Stimulated activated CD4-positive, alpha-beta T cell treated with anti-CD3 and anti-CD28 coated beads, TNF-alpha, amount 100 ng/mL, for 24 hours (primary cell): ENCODE data around the gene AFF4.
"Not testable (repeated sequence)": the region's sequence is repeated elsewhere in the genome, so short reads cannot be mapped to it uniquely, and the experiment has no call there.

Experiments
- DNase-seq, 3 experiments: peaks; one replicate each; pipeline ENCODE4 v3.0.0-alpha.2; 2020; ENCODE audit warnings: low read depth in 3 of 3

AFF4 gene, protein sequence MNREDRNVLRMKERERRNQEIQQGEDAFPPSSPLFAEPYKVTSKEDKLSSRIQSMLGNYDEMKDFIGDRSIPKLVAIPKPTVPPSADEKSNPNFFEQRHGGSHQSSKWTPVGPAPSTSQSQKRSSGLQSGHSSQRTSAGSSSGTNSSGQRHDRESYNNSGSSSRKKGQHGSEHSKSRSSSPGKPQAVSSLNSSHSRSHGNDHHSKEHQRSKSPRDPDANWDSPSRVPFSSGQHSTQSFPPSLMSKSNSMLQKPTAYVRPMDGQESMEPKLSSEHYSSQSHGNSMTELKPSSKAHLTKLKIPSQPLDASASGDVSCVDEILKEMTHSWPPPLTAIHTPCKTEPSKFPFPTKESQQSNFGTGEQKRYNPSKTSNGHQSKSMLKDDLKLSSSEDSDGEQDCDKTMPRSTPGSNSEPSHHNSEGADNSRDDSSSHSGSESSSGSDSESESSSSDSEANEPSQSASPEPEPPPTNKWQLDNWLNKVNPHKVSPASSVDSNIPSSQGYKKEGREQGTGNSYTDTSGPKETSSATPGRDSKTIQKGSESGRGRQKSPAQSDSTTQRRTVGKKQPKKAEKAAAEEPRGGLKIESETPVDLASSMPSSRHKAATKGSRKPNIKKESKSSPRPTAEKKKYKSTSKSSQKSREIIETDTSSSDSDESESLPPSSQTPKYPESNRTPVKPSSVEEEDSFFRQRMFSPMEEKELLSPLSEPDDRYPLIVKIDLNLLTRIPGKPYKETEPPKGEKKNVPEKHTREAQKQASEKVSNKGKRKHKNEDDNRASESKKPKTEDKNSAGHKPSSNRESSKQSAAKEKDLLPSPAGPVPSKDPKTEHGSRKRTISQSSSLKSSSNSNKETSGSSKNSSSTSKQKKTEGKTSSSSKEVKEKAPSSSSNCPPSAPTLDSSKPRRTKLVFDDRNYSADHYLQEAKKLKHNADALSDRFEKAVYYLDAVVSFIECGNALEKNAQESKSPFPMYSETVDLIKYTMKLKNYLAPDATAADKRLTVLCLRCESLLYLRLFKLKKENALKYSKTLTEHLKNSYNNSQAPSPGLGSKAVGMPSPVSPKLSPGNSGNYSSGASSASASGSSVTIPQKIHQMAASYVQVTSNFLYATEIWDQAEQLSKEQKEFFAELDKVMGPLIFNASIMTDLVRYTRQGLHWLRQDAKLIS

DNA sequence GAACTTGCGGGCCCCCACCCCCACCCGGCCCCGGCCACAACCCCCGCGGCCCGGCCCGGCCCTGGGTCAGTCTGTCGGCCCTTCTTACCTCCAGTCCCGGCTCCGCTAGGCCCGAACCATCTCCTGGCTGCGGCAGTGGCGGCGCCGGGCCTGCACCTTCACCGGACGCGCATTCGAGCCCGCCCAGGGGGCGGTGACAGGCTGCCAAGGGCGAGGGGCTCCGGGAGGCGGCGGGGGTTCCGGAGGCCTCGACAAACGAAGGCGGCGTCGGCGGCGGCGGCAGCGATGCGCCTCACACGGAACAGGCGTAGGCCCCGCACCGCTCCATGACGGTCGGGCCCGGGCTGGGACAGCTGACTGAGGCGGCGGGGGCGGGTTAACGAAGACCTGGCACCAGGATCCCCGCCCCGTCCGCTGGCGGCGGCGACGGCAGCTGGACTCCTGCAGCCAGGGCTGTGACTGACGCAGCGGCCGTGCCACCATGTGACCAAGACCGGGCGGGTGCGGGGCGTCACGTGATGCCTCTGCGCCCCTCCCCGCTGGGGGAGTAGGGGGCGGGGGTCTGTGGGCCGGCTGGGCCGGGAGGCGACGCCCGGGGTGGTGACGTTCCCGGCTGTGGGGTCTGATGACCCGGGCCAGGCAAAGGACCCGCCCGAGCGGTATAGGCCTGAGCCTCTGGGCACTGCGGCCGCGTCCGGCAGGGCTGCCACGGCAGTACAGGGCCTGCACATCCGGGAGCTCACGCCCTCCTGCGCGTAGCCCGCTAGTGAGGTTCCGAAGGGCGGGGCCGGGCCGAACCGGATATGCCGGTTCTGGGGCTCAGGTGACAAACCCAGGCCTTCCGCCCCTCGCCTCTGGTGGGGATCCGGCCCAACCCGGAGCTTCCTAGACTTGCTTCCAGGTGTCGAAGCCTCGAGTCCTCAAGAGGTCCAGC, at the start of gene AFF4:
TSS of gene AFF4 (minus strand) at position 464 of the 934 bp plus-strand sequence. CDS start 26,445 bp downstream, outside the sequence.
- peak; percentile 64 to 88 (median 66) for DNase-seq

DNA sequence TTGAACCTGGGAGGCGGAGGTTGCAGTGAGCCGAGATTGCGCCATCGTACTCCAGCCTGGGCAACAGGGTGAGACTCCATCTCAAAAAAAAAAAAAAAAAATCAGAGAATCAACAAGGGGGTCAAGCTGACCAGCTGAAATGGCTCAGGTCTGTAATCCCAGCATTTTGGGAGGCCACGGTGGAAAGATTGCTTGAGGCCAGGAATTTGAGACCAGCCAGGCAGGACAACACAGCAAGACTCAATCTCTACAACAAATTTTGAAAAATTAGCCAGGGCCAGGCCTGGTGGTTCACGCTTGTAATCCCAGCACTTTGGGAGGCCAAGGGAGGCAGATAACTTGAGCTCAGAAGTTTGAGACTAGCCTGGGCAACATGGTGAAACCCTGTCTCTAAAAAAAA, 45.0 kb upstream of the AFF4 start:
- DNase-seq: not testable (repeated sequence)

DNA sequence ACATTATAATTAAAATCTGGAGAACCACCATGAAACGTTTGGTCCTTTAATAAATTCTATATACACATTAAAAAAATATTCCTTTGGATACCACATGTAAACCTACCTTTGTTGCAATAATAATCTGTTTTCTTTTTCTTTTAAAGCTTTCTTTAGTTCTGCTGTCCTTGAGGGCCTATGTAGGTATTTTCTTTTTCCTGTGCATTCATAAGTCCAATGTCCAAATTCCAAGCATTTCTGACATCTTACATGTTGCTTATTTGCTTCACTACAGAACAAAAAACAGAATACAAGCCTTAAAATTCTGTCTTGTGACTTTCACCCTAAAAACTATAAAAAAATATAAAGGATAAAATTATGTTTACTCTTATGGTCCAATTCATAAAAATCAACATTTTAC, 43.2 kb upstream of the AFF4 start:
- DNase-seq: no peak

DNA sequence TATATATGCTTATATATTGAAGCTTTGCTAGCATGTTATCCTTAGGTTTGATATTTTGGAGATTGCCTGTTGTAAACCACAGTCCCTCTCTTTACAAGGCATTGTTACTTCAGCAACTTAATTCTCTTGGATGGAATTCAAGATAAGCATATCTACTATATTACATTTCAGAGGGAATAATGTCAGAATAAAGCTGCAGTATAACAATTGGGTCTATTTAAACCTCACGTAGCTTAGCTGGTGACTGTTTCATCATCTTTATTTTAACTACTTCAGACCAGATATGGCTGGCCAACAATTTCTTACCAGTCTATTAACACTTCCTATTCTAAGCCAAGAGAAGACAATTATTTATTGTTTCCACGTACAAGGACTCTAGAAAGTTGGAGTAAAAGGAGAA, 35.8 kb upstream of the AFF4 start:
- no peak for DNase-seq

DNA sequence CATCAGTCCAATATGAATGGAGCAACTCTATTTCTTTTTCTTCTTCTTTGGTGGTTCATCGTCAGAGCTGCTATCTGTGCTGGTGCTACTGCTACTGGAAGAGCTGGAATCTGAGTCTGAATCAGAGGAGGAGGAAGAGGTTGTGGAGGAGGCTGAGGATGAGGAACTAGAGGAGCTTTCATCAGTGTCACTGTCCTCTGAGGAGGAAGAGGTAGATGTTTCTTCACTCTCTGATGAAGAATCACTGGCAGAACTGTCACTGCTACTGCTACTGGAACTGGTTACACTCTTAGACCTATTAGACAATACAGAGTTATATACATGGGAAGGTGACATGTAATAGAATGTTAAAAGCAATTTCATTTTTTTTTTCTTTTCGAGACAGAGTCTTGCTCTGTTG, 35.1 kb upstream of the AFF4 start:
- DNase-seq: no peak

DNA sequence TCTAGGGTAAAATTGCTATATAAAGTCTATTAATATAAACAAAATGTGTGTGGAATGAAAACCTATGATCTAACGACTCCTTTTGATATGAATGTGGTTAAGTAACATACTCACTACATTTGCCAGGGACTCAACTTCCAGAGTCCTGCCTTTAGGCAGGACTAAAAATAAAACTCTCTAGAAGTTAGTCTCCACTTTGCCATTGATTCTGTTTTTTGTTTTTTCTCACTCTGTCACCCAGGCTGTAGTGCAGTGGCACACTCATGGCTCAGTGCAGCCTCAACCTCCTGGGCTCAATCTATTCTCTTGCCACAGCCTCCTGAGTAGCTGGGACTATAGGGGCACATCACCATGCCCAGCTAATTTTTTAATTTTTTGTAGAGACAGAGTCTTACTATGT, 32.9 kb upstream of the AFF4 start:
- DNase-seq: no peak

DNA sequence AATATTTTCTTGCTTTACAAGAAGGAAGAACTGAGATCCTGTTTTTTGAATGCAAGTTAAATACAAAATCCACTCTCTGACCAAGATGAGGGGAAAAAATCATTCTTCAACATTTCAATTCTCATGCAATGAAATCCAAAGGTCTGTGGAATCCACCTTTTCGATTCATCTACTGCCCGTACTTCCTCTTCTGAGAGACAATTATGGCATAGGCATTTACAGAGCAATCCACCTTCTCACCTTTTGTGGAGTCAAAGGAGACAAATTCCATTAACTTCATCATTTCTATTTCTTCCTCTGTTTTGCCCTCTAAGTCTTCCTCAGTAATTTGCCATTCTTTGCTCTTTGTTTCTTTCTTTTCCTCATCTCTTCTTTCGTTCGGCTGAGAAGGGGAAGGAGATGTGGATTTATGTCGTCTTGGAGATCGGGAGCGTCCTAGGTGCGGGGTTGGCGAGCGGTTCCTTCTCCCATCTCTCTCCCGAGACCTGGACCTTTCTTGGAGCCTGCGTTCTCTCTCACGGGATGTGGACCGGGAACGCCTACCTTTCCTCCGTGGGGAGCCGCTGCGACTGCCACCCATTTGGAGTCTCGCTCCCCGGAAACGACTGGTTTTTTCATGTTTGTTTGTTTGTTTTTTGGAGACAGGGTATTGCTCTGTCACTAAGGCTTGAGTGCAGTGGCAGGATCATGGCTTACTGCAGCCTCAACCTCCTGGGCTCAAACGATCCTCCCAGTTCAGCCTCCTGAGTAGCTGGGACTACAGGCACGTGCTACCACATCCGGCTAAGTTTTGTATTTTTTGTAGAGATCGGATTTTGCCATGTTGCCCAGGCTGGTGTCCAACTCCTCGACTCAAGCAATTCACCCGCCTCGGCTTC, 24.3 kb upstream of the AFF4 start:
- DNase-seq: no peak

DNA sequence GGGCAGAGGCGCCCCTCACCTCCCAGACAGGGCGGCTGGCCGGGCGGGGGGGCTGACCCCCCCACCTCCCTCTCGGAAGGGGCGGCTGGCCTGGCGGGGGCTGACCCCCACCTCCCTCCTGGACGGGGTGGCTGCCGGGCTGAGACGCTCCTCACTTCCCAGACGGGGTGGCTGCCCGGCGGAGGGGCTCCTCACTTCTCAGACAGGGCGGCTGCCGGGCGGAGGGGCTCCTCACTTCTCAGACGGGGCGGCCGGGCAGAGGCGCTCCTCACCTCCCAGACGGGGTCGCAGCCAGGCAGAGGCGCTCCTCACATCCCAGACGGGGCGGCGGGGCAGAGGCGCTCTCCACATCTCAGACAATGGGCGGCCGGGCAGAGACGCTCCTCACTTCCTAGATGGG, 19.5 kb upstream of the AFF4 start:
- not testable (repeated sequence) for DNase-seq

DNA sequence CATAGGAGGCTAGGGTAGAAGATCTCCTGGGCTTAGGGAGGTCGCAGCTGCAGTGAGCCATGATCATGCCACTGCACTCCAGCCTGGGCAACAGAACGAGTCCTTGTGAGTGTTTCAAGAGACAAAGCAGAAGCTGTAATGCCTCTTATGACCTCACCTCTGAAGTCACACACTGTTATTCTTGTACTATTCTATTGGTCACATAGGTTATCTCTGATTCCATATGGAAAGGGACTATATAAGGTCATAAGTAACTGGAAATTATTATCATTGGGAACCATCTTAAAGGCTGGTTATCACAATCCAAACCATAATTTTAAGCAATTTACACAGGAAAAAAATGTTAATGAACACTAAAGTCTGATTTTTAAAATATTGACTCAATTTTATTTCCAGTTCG, 17.9 kb upstream of the AFF4 start:
- no peak for DNase-seq

DNA sequence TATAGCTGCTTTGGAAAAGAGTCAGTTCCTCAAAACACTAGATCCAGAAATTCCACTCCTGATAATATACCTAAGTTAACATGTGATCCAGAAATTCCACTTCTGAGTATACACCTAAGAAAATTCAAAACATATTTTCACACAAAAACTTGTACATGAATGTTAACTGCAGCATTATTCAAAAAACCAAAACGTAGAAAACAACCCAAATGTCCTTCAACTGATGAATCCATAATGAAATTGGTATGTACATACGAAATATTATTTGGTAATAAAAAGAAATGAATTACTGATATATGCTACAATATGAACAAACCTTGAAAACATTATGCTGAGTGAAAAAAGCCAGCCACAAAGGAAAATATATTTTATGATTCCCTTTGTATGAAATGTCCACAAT, 16.5 kb upstream of the AFF4 start:
- DNase-seq: no peak

DNA sequence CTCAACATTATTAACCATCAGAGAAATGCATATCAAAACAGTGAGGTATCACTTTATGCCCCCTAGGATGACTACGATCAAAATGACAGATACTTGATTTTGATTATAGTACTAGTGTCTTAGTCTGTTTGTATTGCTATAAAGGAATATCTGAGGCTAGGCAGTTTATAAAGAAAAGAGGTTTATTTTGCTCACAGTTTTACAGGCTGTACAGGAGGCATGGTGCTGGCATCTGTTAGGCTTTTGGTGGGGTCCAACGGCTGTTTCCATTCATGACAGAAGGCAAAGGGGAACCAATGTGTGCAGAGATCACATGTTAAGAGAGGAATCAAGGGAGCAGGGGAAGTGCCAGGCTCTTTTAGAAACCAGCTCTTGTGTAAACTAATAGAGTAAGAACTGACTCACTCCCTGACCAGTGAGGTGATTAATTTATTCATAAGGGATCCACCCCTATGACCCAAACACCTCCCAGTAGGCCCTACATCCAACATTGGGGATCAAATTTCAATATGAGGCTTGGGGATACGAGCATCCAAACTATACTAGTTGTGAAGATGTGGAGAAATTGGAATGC, 16.0 kb upstream of the AFF4 start:
- no peak for DNase-seq

DNA sequence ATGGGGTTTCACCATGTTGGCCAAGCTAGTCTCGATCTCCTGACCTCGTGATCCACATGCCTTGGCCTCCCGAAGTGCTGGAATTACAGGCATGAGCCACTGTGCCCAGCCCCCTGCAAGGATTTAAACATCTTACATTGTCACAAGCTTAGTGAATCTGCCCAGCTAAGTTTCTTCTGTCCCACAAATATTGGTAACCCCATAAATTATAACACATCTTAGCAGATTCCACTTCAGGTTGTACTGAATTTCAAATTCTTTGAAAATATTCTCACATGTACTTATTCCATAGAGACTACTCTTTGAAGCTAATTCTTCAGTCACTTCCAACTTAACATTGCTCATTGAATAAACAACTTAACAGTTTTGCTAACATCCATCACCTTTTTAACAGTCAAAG, 13.4 kb upstream of the AFF4 start:
- DNase-seq: no peak

DNA sequence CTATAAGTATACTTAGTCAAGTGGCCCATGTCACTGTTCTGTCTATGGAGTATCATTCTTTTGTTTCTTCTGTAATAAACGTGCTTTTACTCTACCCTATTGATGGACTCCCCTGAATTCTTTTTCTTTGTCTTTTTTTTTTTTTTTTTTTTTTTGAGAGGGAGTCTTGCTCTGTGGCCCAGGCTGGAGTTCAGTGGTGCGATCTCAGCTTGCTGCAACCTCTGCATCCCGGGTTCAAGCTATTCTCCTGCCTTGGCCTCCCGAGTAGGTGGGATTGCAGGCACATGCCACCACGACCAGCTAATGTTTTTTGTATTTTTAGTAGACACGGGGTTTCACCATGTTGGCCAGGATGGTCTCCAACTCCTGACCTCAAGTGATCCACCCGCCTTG, 9.0 kb upstream of the AFF4 start:
- DNase-seq: not testable (repeated sequence)

DNA sequence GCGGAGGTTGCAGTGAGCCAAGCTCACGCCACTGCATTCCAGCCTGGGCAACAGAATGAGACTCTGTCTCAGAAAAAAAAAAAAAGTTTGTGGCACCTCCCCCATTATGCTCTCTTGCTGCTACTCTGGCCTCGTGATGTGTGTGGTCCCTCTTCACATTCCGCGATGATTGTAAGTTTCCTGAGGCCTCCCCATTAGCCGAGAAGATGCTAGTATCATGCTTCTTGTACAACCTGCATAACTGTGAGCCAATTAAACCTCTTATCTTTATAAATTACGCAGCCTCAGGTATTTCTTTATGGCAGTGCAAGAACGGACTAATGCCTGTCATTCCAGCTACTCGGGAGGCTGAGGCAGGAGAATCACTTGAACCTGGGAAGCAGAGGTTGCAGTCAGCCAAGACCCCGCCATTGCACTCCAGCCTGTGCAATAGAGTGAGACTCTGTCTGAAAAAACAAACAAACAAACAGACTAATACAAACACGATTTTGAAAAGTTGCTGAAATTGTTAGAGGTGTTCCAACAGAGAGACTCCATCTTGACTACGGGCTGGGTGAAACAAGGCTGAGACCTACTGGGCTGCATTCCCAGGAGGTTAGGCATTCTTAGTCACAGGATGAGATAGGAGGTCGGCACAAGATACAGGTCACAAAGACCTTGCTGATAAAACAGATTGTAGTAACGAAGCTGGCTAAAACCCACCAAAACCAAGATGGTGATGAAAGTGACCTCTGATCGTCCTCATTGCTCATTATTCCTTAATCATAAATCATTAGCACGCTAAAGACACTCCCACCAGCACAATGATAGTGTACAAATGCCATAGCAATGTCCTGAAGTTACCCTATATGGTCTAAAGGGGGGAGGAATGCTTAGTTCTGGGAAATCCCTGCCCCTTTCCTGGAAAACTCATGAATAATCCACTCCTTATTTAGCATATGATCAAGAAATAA, 8.3 kb upstream of the AFF4 start:
- no peak for DNase-seq

DNA sequence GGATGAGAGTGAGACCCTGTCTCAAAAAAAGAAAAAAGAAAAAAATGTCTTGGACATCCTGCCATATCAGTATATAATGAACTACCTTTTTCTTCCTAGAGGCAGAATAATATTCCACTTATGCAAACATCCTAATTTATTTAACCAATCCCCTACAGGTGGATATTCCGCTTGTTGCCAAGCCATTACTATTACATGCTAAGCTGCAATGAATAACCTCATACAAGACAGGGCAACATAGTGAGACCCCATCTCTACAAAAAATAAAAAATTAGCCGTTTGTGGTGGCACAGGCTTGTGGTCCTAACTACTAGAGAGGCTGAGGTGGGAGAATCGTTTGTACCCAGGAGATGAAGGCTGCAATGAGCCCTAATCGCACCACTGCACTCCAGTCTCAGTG, 1.7 kb upstream of the AFF4 start:
- no peak for DNase-seq

DNA sequence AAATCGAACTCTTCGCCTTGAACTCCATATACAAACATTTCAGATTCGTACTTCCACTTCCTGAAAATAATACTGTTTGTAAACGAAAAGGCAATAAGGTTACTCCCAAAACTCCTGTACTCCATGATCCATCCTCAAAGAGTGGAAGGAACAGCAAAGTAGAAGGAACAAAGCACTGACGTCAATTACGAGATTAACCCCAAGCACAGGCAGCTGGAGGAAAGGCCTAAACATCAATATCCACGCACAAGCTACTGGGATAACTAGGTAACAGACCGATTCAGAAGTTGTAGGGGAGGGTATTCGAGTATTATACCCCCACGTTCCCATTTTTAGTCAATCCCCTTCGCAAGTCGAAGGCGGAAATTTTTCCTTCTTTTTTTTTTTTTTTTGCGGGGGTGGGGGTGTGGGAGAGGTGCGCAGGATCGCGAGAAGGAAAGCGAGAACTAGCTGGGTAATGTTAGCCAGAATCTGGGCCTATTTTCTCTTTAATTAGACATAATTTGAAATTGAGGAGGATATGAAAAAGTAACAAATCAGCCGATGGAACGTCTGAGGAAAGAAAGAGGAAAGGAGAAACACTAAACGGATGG, 909 bp downstream of the AFF4 start:
- DNase-seq: no peak

DNA sequence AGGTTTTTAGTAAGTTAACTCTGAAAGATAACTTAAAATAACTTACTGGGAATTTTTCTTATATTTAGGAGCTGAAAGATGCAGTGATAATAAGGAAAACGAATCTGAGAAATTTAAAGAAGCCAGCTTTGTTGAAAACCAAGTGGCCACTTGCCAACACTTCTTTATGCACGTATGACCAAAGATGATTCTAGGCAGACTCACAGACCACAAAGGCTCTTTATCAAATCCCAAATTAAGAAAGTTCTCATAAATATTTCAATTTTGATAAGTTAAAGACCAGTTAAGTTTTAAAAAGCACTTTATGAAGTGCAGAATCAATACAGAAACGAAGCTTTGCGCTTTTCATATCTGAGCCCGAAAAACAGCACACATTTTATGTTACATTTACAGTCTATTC, 1.5 kb downstream of the AFF4 start:
- DNase-seq: no peak

DNA sequence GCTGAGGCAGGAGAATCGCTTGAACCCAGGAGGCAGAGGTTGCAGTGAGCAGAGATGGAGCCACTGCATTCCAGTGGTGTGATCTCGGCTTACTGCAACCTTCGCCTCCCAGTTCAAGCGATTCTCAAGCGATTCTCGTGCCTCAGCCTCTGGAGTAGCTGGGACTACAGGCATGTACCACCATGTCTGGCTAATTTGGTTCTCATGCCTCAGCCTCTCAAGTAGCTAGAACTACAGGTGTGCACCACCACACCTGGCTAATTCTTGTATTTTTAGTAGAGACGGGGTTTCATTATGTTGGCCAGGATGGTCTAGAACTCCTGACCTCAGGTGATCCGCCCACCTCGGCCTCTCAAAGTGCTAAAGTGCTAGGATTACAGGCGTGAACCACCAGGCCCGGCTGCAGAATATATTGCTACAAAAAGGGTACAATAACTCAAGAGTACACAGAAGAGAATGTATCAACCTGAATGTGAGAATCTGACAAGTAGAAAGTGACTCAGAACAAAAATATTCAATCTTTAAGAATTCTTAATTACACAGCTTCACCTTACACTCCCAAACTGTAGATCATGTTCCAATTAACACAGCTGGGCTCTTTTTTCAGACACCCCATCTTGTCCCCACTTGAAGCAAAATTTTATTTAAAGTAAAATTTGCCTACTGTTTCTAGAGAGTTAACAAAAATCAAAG, 2.2 kb downstream of the AFF4 start:
- not testable (repeated sequence) for DNase-seq
